ENCODE measurements around the gene NCR1. TPM values are rescaled to one million over a fixed set of nuclear protein-coding genes. Genes with fewer than 3 reads are reported as not detected.

Gene NCR1
- total RNA-seq, 4 donors from 2014 or later = not detected

GRCh38 chr19:54959840-54960239 is 53.9 kb downstream of the NCR1 start:
- Histone ChIP-seq H3K36me3 (no peaks in the 10 kb centered on the region), H3K9me3 (no peaks in the 10 kb centered on the region), H3K27me3 (no peaks in the 10 kb centered on the region), H3K27ac (no peak overlapping the region), H3K4me1 (no peaks in the 10 kb centered on the region), H3K4me3 (no peak overlapping the region)
- in situ Hi-C loops (cut with MboI; ENCODE audit: low sequenced_read_pairs in 4 of 4) = no loop called here
- ATAC-seq (no peak), DNase-seq (no peak)
- intact Hi-C loops (cut with DNase I; ENCODE audit: low total_unique reads) = no loop called here
- TF ChIP-seq CTCF (IDR thresholded peaks at IDR 0.05 in 4 of 5, conservative IDR thresholded peaks at IDR 0.05 in 1 of 5) = no peak
- no peak for TF ChIP-seq POLR2A (IDR thresholded peaks at IDR 0.05)

Other genes starting within 250 kb of the NCR1 start
- gene LILRB4, start 243.2 kb upstream of the NCR1 start, total RNA-seq = 1 to 10 TPM in 2 of 4 donors, under 1 TPM in 2; 0.24 to 4.0 (median 1.0) TPM
- not detected for gene KIR3DL3, start 181.7 kb upstream of the NCR1 start, total RNA-seq
- gene KIR2DL3, start 167.6 kb upstream of the NCR1 start, total RNA-seq = not detected
- not detected for gene KIR2DL1, start 136.4 kb upstream of the NCR1 start, total RNA-seq
- not detected for gene KIR2DL4, start 102.5 kb upstream of the NCR1 start, total RNA-seq
- gene KIR3DL1, start 89.7 kb upstream of the NCR1 start, total RNA-seq = under 1 TPM in 1 of 4 donors, not detected in 3; 0.36 TPM
- not detected for gene KIR2DS4, start 73.5 kb upstream of the NCR1 start, total RNA-seq
- not detected for gene KIR3DL2, start 55.7 kb upstream of the NCR1 start, total RNA-seq
- gene FCAR, start 31.9 kb upstream of the NCR1 start, total RNA-seq = 1 to 10 TPM in 1 of 4 donors, under 1 TPM in 2, not detected in 1; 0.33 to 2.0 (median 0.41) TPM
- not detected for gene NLRP7, start 41.4 kb downstream of the NCR1 start, total RNA-seq
- under 1 TPM in 1 of 4 donors, not detected in 3; 0.23 TPM for gene NLRP2, start 60.2 kb downstream of the NCR1 start, total RNA-seq
- under 1 TPM in 1 of 4 donors, not detected in 3; 0.16 TPM for gene GP6, start 132.1 kb downstream of the NCR1 start, total RNA-seq
- 10 to 100 TPM in 1 of 4 donors, 1 to 10 TPM in 3; 5.2 to 10.5 (median 7.6) TPM for gene RDH13, start 157.0 kb downstream of the NCR1 start, total RNA-seq
- gene EPS8L1, start 169.7 kb downstream of the NCR1 start, total RNA-seq = 1 to 10 TPM in 2 of 4 donors, under 1 TPM in 2; 0.25 to 2.4 (median 1.3) TPM
- 10 to 100 TPM; 22.6 to 28.2 (median 26.2) TPM for gene PPP1R12C, start 211.5 kb downstream of the NCR1 start, total RNA-seq
- gene TNNT1, start 243.1 kb downstream of the NCR1 start, total RNA-seq = 1,000 to 10,000 TPM; 2,342 to 9,166 (median 6,627) TPM